Ovary (tissue), 3 donors: ENCODE results near the gene ADGRL4.

Source experiments
- CTCF ChIP-seq, 3 donors: fragments of 450-650 bp in 2 of 3; fragments of 200-600 bp in 1 of 3; IDR thresholded peaks; one replicate each; pipeline versions ENCODE4 v1.5.1 to v1.8.0; 2016 to 2022; ENCODE audit warnings: antibody characterized with exemption in 3 of 3, mild to moderate bottlenecking in 1 of 3
- POLR2A ChIP-seq: fragments of 450-650 bp; IDR thresholded peaks from one replicate; pipeline ENCODE4 v1.6.1; 2017; ENCODE audit warnings: antibody characterized with exemption, mild to moderate bottlenecking, moderate library complexity
- donor health status: DM: no; HTN: no; CAD: no.

- no peak for TF ChIP-seq CTCF (IDR thresholded peaks at IDR 0.05)
- TF ChIP-seq POLR2A = no peak
Observed at GRCh38 chr1:79052829-79053449, 46.4 kb upstream of the ADGRL4 start.
